ENCODE results near the gene IL17RE. TPM values are rescaled to one million over a fixed set of nuclear protein-coding genes. Genes with fewer than 3 reads are reported as not detected.
"Not testable (repeated sequence)": the region's sequence is repeated elsewhere in the genome, so short reads cannot be mapped to it uniquely, and the experiment has no call there.

IL17RE gene
- total and polyA plus RNA-seq, 2 donors (not counting 3 experiments of a cell fraction or from before 2014, with no cell fraction given): 1.2 to 1.3 TPM

- POLR2A ChIA-PET: no interaction called here
Measured at GRCh38 chr3:9875448-9875847, 27.2 kb upstream of the IL17RE start.

GRCh38 chr3:9876255-9876654 is 26.4 kb upstream of the IL17RE start:
- dilution Hi-C loops (cut with MboI; ENCODE audit: extremely low pct_ligation_motif_present, low sequenced_read_pairs); H4K20me1 ChIP-seq (replicated peaks; ENCODE audit: control insufficient read depth, extremely low read depth, insufficient read depth, low read length); POLR2A ChIA-PET; H2AFZ ChIP-seq (ENCODE audit: low read depth, low read length); H3K9me1 ChIP-seq (replicated peaks; ENCODE audit: control insufficient read depth, extremely low read depth, insufficient read depth, low read length); H3K4me1 ChIP-seq (ENCODE audit: control insufficient read depth, extremely low read depth, insufficient read depth, low read length); H3K9me3 ChIP-seq (replicated peaks; ENCODE audit: control insufficient read depth, insufficient read depth, low read length); H3K9ac ChIP-seq (replicated peaks; ENCODE audit: extremely low read depth, insufficient read depth, low read length); H3K4me3 ChIP-seq (replicated peaks in 1 of 3; ENCODE audit: insufficient read depth in 1 of 3, low read depth in 1 of 3, low read length in 3 of 3); H3K27ac ChIP-seq (ENCODE audit: insufficient read depth, low read depth, low read length); H3K36me3 ChIP-seq (ENCODE audit: control insufficient read depth in 2 of 2, extremely low read depth in 1 of 2, insufficient read depth in 2 of 2, low read length in 2 of 2); H3K27me3 ChIP-seq (ENCODE audit: control insufficient read depth in 2 of 2, insufficient read depth in 2 of 2, low read length in 2 of 2); DNase-seq (ENCODE audit: low read depth, low spot score); FAIRE-seq; BruUV-seq (replicated peaks); H3K79me2 ChIP-seq (ENCODE audit: control insufficient read depth, insufficient read depth, low read length); H3K4me2 ChIP-seq (ENCODE audit: insufficient read depth, low read length); intact Hi-C loops (cut with micrococcal nuclease): not testable (repeated sequence)
- CTCF ChIA-PET: interaction anchor here (0.9 kb wide), 1 partner anchor 18 kb away, joined by 6 read pairs; no protein-coding TSS in a partner anchor

More at GRCh38 chr3:9875448-9875847, 27.2 kb upstream of the IL17RE start:
- Histone ChIP-seq H2AFZ (ENCODE audit: low read depth, low read length) (no peak overlapping the region), H4K20me1 (replicated peaks; ENCODE audit: control insufficient read depth, extremely low read depth, insufficient read depth, low read length) (no peaks in the 10 kb centered on the region), H3K79me2 (ENCODE audit: control insufficient read depth, insufficient read depth, low read length) (no peaks in the 10 kb centered on the region), H3K27ac (ENCODE audit: insufficient read depth, low read depth, low read length) (no peak overlapping the region), H3K9me1 (replicated peaks; ENCODE audit: control insufficient read depth, extremely low read depth, insufficient read depth, low read length) (no peaks in the 10 kb centered on the region), H3K36me3 (ENCODE audit: control insufficient read depth in 2 of 2, extremely low read depth in 1 of 2, insufficient read depth in 2 of 2, low read length in 2 of 2) (no peaks in the 10 kb centered on the region), H3K9ac (replicated peaks; ENCODE audit: extremely low read depth, insufficient read depth, low read length) (no peak overlapping the region), H3K27me3 (ENCODE audit: control insufficient read depth in 2 of 2, insufficient read depth in 2 of 2, low read length in 2 of 2) (no peaks in the 10 kb centered on the region), H3K4me3 (replicated peaks in 1 of 3; ENCODE audit: insufficient read depth in 1 of 3, low read depth in 1 of 3, low read length in 3 of 3) (no peak overlapping the region), H3K9me3 (replicated peaks; ENCODE audit: control insufficient read depth, insufficient read depth, low read length) (no peaks in the 10 kb centered on the region), H3K4me2 (ENCODE audit: insufficient read depth, low read length) (no peak overlapping the region), H3K4me1 (ENCODE audit: control insufficient read depth, extremely low read depth, insufficient read depth, low read length) (no peaks in the 10 kb centered on the region)
- DNase-seq (ENCODE audit: low read depth, low spot score) (no peak), FAIRE-seq (no peak)
- intact Hi-C loops (cut with micrococcal nuclease): no loop called here
- CTCF ChIA-PET: interaction anchor here (0.8 kb wide), 1 partner anchor 17 kb away, joined by 3 read pairs; no protein-coding TSS in a partner anchor
- no peak for TF ChIP-seq EZH2 (IDR thresholded peaks at IDR 0.05; ENCODE audit: borderline replicate concordance, low read depth, low read length, severe bottlenecking)
- TF ChIP-seq GATA2 (IDR thresholded peaks at IDR 0.05; ENCODE audit: insufficient read depth, insufficient read length, low read depth, low read length): no peak
- no peak for TF ChIP-seq POLR2AphosphoS5 (IDR thresholded peaks at IDR 0.05; ENCODE audit: insufficient read depth, low read depth, low read length)
- TF ChIP-seq CTCF (IDR thresholded peaks at IDR 0.05; ENCODE audit: extremely low read depth in 1 of 2, insufficient read depth in 1 of 2, low read depth in 1 of 2, low read length in 2 of 2): no peak
- TF ChIP-seq MAX (IDR thresholded peaks at IDR 0.05; ENCODE audit: insufficient read depth, insufficient read length): no peak
- TF ChIP-seq FOS (IDR thresholded peaks at IDR 0.05; ENCODE audit: borderline replicate concordance, insufficient read depth, low read length): no peak
- TF ChIP-seq JUN (IDR thresholded peaks at IDR 0.05; ENCODE audit: borderline replicate concordance, insufficient read depth, insufficient read length, low read depth): no peak
- TF ChIP-seq MYC (IDR thresholded peaks at IDR 0.05; ENCODE audit: low read depth, low read length): no peak
- TF ChIP-seq POLR2A (IDR thresholded peaks at IDR 0.05; ENCODE audit: low read depth, low read length): no peak
- BruUV-seq (replicated peaks): no TSS peak
- dilution Hi-C loops (cut with MboI; ENCODE audit: extremely low pct_ligation_motif_present, low sequenced_read_pairs): no loop called here
